Stomach (tissue), 9 donors: ENCODE measurements around the gene NR2F1. TPM values are rescaled to one million over a fixed set of nuclear protein-coding genes. Genes with fewer than 3 reads are reported as not detected.
A peak's percentile ranks its signal among the peaks of the same experiment; 100 is the strongest.

Experiments
- DNase-seq, 2 donors: peaks; one replicate each; pipeline versions ENCODE4 v3.0.0 to v3.0.0-alpha.2; 2013 to 2019
- H3K27ac ChIP-seq, 5 donors: fragments of 200-600 bp in 4 of 5; sonication (generic) in 4 of 5; one replicate each; pipeline ENCODE4 v1.5.1; 2013 to 2019; ENCODE audit warnings: mild to moderate bottlenecking in 1 of 5, moderate library complexity in 1 of 5
- H3K27me3 ChIP-seq, 3 donors: fragments of 200-600 bp; sonication (generic); one replicate each; pipeline ENCODE4 v1.5.1; 2017 to 2019; ENCODE audit warnings: mixed run types in 1 of 3
- H3K36me3 ChIP-seq, 4 donors: fragments of 200-600 bp; sonication (generic); 1 replicate in 3 of 4; 2 replicates in 1 of 4; pipeline ENCODE4 v1.5.1; 2016 to 2019
- H3K4me1 ChIP-seq, 4 donors: fragments of 200-600 bp; sonication (generic); one replicate each; pipeline ENCODE4 v1.5.1; 2016 to 2019
- H3K4me3 ChIP-seq, 4 donors: fragments of 200-600 bp; sonication (generic) in 3 of 4; one replicate each; pipeline ENCODE4 v1.5.1; 2016 to 2019; ENCODE audit warnings: mild to moderate bottlenecking in 1 of 4
- H3K9me3 ChIP-seq, 4 donors: fragments of 200-600 bp; sonication (generic); one replicate each; pipeline ENCODE4 v1.5.1; 2016 to 2019
- EP300 ChIP-seq: sonication (generic); formaldehyde crosslinking; IDR thresholded peaks from one replicate; pipeline ENCODE4 v1.6.1; 2017; ENCODE audit warnings: antibody characterized with exemption
- POLR2A ChIP-seq, 4 donors: fragments of 450-650 bp; IDR thresholded peaks; one replicate each; pipeline ENCODE4 v1.6.1; 2016; ENCODE audit warnings: antibody characterized with exemption in 4 of 4, control low read depth in 2 of 4, mild to moderate bottlenecking in 1 of 4, moderate library complexity in 1 of 4
- POLR2AphosphoS5 ChIP-seq, 3 donors: sonication (generic); formaldehyde crosslinking; IDR thresholded peaks; one replicate each; pipeline ENCODE4 v1.6.1; 2016; ENCODE audit warnings: antibody characterized with exemption in 3 of 3
- WGBS, 5 donors: extraction: QIAGEN DNeasy Blood & Tissue Kit in 3 of 5; methylation state at CpG; one replicate each; pipeline versions ENCODE4 v1.1.5 to v1.1.7; 2013 to 2018; 5-methylcytosine and 5-hydroxymethylcytosine counted together
- intact Hi-C: fragments of 100-400 bp; cut with DNase I; formaldehyde crosslinking; loops from one replicate; pipeline ENCODE4 v1.15.1; 2023; ENCODE audit warnings: low total_unique reads
- polyA plus RNA-seq, 3 donors: library from polyadenylated mRNA; stranded (reverse); fragments of 200-250 nt; gene quantifications; one replicate each; pipeline ENCODE4 v1.2.3, GENCODE V29; 2013
- total RNA-seq, 5 donors: library from RNA; depleted of rRNA; stranded (reverse); fragments of >200 nt; gene quantifications; one replicate each; pipeline versions ENCODE4 v1.1.0 to v1.2.3, GENCODE V29; 2014 to 2016
- TF ChIP-seq, protein P1 (sequence below), 7 experiments: fragments of 450-650 bp in 4 of 7; fragments of 200-600 bp in 3 of 7; sonication (generic) in 3 of 7; IDR thresholded peaks; one replicate each; pipeline ENCODE4 v1.5.1; 2016 to 2019; ENCODE audit warnings: antibody characterized with exemption in 7 of 7, control low read depth in 2 of 7, mild to moderate bottlenecking in 1 of 7
- donor health status: healthy with polysubstance abuse.
- donor health status: Bipolar disorder and iron deficiency.
- donor health status: healthy.

The NR2F1 gene
- total and polyA plus RNA-seq, 8 donors: 0.87 to 115 (median 22.4) TPM

DNA sequence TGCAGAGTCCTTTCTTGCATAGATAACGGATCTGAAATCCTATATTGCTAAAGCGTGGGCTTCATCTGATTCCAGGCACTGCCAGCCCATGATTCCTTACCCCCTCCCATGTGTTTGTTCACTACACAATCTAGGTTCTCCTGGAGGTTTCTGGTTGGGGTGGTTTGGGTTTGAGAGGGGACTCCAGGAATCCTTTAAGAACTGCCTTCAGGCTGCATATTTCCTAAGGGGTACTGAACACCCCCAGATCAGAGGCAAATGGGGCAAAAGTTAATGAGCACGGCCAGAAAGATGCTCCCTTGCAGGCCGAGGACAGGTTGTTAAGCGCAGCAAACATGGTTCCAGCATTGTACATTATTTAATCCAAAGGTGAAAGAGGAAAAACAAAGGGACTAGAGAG, 9.9 kb downstream of the NR2F1 start:
- no peak for DNase-seq
- TF ChIP-seq POLR2A (IDR thresholded peaks at IDR 0.05) (no peak), POLR2AphosphoS5 (IDR thresholded peaks at IDR 0.05) (no peak), EP300 (no peak)
- TF ChIP-seq, protein P1, sequence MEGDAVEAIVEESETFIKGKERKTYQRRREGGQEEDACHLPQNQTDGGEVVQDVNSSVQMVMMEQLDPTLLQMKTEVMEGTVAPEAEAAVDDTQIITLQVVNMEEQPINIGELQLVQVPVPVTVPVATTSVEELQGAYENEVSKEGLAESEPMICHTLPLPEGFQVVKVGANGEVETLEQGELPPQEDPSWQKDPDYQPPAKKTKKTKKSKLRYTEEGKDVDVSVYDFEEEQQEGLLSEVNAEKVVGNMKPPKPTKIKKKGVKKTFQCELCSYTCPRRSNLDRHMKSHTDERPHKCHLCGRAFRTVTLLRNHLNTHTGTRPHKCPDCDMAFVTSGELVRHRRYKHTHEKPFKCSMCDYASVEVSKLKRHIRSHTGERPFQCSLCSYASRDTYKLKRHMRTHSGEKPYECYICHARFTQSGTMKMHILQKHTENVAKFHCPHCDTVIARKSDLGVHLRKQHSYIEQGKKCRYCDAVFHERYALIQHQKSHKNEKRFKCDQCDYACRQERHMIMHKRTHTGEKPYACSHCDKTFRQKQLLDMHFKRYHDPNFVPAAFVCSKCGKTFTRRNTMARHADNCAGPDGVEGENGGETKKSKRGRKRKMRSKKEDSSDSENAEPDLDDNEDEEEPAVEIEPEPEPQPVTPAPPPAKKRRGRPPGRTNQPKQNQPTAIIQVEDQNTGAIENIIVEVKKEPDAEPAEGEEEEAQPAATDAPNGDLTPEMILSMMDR (IDR thresholded peaks at IDR 0.05): no peak
- intact Hi-C loops: no loop called here
- no peak overlapping the region for H3K27ac ChIP-seq
- H3K9me3 ChIP-seq: peaks cover 0 to 12% (median 1%) of the 10 kb centered on the region in 4 donors
- no peak overlapping the region for H3K4me3 ChIP-seq
- 56 to 77% (median 71%) methylated on average over 5 of the region's 5 CpGs for WGBS, 5 donors
- peaks cover 5 to 58% (median 24%) of the 10 kb centered on the region in 4 donors for H3K4me1 ChIP-seq
- H3K27me3 ChIP-seq: peaks cover 0 to 85% (median 49%) of the 10 kb centered on the region in 3 donors
- H3K36me3 ChIP-seq: peaks cover 0 to 24% (median 13%) of the 10 kb centered on the region in 4 donors

DNA sequence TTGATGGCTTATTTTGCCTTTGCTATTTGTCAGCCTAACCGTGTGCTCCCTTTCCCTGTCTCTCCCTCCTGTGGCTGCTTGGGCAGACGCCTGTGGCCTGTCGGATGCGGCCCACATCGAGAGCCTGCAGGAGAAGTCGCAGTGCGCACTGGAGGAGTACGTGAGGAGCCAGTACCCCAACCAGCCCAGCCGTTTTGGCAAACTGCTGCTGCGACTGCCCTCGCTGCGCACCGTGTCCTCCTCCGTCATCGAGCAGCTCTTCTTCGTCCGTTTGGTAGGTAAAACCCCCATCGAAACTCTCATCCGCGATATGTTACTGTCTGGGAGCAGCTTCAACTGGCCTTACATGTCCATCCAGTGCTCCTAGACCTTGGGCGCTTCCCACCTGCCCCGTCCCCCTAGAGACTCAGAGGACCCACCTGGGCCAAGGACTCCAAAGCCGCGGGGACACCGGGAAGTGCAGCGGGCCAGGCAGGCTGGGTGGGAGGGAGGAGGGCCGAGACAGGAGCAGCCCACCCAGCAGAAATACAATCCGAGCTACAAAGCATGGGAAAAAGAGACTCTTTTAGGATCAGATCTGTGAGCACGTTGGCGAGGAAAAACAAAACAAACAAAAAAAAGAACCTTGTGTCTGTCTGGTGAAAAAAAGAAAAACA, 10.6 kb downstream of the NR2F1 start:
- H3K27me3 ChIP-seq: peaks cover 0 to 85% (median 50%) of the 10 kb centered on the region in 3 donors
- WGBS, 5 donors: 61 to 75% (median 72%) methylated on average over 30 of the region's 30 CpGs
- intact Hi-C loops: no loop called here

GRCh38 chr5:93594591-93595419, 11.8 kb downstream of the NR2F1 start:
- no peak overlapping the region for H3K4me3 ChIP-seq
- no peak for DNase-seq
- H3K36me3 ChIP-seq: peaks cover 0 to 22% (median 13%) of the 10 kb centered on the region in 4 donors
- H3K27me3 ChIP-seq: peaks cover 0 to 85% (median 58%) of the 10 kb centered on the region in 3 donors
- intact Hi-C loops: no loop called here
- TF ChIP-seq EP300 (no peak), POLR2A (IDR thresholded peaks at IDR 0.05) (no peak), POLR2AphosphoS5 (IDR thresholded peaks at IDR 0.05) (no peak)
- TF ChIP-seq, protein P1 (IDR thresholded peaks at IDR 0.05): no peak
- 39 to 60% (median 55%) methylated on average over 27 to 37 of the region's 37 CpGs for WGBS, 5 donors
- peaks cover 0 to 8% (median 0%) of the 10 kb centered on the region in 4 donors for H3K9me3 ChIP-seq
- peaks cover 5 to 69% (median 33%) of the 10 kb centered on the region in 4 donors for H3K4me1 ChIP-seq
- peak overlapping the region in 3 of 5 donors; percentile 20 to 62 (median 52) for H3K27ac ChIP-seq

More for the DNA sequence above, 10.6 kb downstream of the NR2F1 start:
- no peak for TF ChIP-seq POLR2A (IDR thresholded peaks at IDR 0.05)
- Histone ChIP-seq H3K27ac (peak overlapping the region in 2 of 5 donors; percentile 45 to 46), H3K36me3 (peaks cover 0 to 22% (median 13%) of the 10 kb centered on the region in 4 donors), H3K4me1 (peaks cover 5 to 62% (median 30%) of the 10 kb centered on the region in 4 donors), H3K9me3 (peaks cover 0 to 8% (median 0%) of the 10 kb centered on the region in 4 donors), H3K4me3 (peak overlapping the region in 2 of 4 donors; percentile 1 to 22)
- DNase-seq: no peak

- H3K4me1 ChIP-seq: peaks cover 5 to 61% (median 30%) of the 10 kb centered on the region in 4 donors
- H3K9me3 ChIP-seq: peaks cover 0 to 8% (median 0%) of the 10 kb centered on the region in 4 donors
- DNase-seq: no peak
- peaks cover 0 to 88% (median 63%) of the 10 kb centered on the region in 3 donors for H3K27me3 ChIP-seq
- TF ChIP-seq POLR2A (IDR thresholded peaks at IDR 0.05): no peak
- no peak for TF ChIP-seq POLR2AphosphoS5 (IDR thresholded peaks at IDR 0.05)
- no peak for TF ChIP-seq EP300
- TF ChIP-seq, protein P1 (IDR thresholded peaks at IDR 0.05): no peak
- WGBS, 5 donors: 37 to 75% (median 58%) methylated on average over 25 to 29 of the region's 29 CpGs
- H3K4me3 ChIP-seq: no peak overlapping the region
- peaks cover 0 to 22% (median 13%) of the 10 kb centered on the region in 4 donors for H3K36me3 ChIP-seq
- intact Hi-C loops: no loop called here
- peak overlapping the region in 3 of 5 donors; percentile 20 to 62 (median 52) for H3K27ac ChIP-seq
Measured at GRCh38 chr5:93595420-93596147, 12.6 kb downstream of the NR2F1 start.
